ENCODE data around the gene LRP2.

DNA sequence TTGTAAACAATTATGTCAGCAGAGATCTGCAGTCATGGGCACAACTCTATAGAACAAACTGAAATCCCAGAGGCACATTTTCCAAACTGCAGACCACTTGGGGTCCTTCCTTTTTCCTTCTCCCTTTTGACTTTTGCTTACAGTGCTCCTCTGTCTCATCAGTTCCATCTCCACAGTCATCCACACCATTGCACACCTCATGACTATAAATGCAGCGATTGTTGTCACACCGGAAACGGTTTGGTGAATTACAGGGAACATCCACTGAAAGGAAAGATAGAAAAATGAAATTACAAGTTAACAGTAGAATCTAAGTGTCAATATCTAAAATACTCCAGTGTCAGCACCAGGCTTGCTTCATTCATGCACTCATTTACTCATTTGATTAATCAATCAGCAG is 196.5 kb downstream of the LRP2 start:
- TF ChIP-seq, protein P1, sequence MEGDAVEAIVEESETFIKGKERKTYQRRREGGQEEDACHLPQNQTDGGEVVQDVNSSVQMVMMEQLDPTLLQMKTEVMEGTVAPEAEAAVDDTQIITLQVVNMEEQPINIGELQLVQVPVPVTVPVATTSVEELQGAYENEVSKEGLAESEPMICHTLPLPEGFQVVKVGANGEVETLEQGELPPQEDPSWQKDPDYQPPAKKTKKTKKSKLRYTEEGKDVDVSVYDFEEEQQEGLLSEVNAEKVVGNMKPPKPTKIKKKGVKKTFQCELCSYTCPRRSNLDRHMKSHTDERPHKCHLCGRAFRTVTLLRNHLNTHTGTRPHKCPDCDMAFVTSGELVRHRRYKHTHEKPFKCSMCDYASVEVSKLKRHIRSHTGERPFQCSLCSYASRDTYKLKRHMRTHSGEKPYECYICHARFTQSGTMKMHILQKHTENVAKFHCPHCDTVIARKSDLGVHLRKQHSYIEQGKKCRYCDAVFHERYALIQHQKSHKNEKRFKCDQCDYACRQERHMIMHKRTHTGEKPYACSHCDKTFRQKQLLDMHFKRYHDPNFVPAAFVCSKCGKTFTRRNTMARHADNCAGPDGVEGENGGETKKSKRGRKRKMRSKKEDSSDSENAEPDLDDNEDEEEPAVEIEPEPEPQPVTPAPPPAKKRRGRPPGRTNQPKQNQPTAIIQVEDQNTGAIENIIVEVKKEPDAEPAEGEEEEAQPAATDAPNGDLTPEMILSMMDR (IDR thresholded peaks at IDR 0.05): no peak
- TF ChIP-seq ZFX (IDR thresholded peaks at IDR 0.05; ENCODE audit: borderline replicate concordance): no peak

Measured in 22Rv1 (cell line).